Epithelial cell of prostate (primary cell): ENCODE measurements around the gene DNAH11.

Experiments
- DNase-seq: peaks from one replicate; pipeline ENCODE4 v3.0.0-alpha.2; 2011; ENCODE audit warnings: low read depth, low spot score
- H3K27ac ChIP-seq: fragments of 450-650 bp; 2 replicates; pipeline ENCODE4 v1.5.1; 2017; ENCODE audit warnings: mild to moderate bottlenecking

DNAH11 gene

DNA sequence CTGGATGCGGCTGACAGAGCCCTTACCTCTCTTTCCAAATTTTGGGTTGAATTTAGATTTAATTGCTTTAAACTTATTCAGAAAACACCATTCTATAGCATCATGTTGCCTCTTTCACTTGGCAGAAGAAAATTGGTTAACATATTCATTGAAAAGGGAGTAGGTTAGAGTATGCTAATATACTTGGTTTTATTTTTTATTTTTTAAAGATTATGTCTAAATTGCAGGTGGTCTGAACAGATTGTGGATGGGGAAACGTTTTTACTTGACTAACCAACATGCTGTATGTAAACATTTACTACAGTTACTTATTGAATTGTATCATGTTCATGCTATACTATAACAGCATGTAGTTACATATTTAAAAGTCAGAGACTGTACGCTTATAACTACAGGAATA is 65.6 kb downstream of the DNAH11 start:
- no peak for DNase-seq
- no peak overlapping the region for H3K27ac ChIP-seq

DNA sequence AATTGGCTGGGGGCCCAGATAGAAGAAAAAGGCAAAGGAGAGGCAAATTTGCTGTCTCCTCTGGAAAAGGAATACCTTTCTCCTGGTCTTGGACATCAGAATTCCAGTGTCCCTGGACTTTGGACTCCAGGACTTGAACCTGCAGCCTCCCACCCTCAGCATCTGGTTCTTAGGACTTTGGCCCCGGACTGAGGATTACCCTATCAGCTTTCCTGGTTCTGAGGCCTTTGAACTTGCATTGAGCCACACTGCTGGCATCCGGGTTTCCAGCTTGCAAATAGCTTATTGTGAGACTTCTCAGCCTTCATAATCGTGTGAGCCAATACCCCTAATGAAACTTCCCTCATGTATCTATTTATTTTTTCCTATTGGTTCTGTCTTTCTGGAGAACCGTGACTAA is 68.3 kb downstream of the DNAH11 start:
- DNase-seq, result no peak
- no peak overlapping the region for H3K27ac ChIP-seq

DNA sequence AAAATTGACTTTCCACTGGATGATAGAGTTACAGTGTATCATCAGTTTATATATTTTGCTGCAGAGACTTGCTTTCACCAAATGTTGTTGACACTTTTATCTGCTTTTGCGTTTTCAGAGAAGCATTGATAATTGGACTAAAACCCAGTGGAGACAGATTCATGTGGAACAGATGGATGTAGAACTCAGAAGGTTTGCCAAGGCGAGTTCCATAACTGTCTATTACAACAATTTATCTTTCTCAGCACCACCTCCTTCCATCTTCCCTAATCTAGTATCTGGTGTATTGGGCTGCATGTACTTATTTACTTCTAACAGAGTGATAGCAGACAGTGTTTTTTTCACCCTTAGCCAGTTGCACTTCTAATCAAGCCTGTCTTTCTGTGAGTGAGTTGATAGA is 73.3 kb downstream of the DNAH11 start:
- DNase-seq, result no peak
- no peak overlapping the region for H3K27ac ChIP-seq

DNA sequence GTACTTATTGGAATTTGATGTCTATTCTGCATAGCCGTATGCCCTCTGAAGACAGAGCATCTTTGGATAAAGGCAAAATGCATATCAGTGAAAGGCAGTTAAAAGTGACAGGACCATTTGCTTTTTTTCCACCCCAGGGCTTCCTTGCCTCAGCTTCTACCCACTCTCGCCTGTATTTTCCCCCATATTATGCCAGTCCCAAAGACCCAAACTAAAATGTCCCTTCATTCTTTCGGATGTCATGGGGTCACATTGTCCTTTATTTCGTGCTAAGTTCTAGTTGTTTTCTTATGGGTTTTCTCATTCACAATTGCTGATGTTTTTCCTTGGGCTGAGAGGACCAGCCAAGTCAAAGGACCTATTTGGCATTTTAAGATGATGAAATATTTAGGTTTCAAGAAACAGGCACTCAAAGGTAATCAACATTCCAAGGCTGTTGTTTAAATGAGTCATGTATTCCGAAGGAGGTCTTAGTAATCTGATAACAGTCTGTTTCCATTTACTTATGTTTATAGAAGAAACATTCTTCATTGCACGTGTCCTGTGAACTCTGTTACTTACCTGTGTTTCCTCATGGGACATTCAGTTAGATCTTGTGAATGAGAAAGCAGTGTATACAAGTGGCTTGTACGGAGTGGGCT is 74.1 kb downstream of the DNAH11 start:
- peak overlapping the region; percentile 47 for H3K27ac ChIP-seq
- DNase-seq, result peak; percentile 31

DNA sequence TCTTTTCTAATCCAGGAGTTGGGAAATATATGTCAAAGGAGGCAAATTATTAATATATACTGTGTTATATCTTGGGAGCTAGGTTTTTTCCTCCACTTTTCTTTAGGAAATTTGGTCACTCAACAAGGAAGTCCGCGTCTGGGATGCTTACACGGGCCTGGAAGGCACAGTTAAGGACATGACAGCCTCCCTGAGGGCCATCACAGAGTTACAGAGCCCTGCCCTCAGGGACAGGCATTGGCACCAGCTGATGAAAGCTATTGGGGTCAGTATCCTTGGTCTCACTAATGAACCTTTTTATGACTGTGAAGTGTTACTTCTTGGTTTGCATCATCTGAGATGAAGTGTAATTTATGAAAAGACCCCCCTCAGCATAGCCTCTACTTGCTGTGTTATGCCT is 74.7 kb downstream of the DNAH11 start:
- peak overlapping the region; percentile 47 for H3K27ac ChIP-seq
- no peak for DNase-seq

DNA sequence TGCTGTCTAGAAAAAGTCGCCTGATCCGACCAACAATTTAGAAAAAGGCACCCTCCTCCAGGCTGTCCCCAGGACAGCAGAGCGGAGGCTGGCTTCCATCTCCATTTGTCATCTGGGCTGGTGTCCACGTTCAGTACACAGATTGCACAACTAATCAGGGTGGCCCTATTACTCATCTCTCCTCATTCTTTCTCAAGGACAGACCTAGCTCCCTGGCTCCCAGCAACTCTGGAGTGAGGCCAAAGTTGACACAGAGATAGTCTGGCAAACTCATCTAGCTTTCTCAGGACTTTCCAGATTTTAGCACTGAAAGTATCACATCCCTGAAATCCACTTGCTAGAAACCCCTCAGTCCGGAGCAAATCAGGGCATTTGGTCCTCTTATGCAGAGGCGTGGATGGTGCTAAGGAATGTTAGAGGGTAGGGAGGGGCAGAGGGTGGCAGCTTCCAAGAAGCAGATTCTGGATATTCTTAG is 75.1 kb downstream of the DNAH11 start:
- H3K27ac ChIP-seq, result peak overlapping the region; percentile 47
- peak; percentile 55 for DNase-seq

DNA sequence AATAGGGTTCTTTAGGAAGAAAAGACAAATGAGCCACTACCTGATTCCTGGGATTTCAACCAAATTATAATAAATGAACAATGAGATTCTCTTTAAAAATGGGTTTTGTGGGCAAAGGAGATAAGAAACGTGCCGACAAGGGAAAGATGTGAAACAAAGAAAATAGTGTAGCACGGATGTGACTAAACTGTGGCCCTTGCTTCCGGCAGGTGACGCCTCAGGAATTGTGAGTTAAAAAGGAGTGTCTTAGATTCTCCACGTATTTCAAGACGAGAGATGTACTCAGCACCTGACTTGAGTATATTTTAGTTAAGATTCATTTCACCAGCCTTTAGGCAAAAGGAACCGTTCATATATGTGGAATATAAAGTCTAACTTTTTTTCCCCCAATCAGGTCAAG is 75.9 kb downstream of the DNAH11 start:
- DNase-seq, result no peak
- no peak overlapping the region for H3K27ac ChIP-seq

DNA sequence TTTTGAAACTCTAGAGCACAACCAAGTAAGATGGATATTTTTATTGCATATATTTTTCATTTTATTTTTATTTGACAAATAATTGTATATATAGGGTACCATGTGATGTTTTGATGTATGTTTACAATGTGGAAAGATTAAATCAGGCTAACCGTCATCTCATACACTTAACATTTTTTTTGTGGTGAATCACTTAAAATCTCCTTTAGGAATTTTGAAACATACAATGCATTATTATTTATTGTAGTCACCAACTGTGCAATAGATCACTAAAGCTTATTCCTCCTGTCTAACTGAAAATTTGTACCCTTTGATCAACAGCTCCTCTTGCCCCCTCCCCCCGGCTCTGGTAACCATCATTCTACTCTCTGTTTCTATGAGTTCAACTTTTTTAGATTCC is 77.2 kb downstream of the DNAH11 start:
- no peak overlapping the region for H3K27ac ChIP-seq
- no peak for DNase-seq

DNA sequence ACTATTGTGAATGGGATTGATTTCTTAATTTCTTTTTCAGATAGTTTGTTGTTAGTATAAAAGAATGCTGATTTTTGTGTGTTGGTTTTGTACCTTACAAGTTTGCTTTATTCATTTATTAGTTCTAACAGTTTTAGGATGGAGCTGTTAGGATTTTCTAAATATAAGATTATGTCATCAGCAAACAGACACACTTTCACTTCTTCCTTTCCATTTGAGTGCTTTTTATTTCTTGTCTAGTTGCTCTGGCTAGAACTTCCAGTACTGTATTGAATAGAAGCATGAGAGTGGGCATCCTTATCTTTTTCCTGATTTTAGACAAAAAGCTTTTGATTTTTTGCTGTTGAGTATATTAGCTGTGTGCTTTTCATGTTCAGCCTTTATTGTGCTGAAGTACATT is 81.5 kb downstream of the DNAH11 start:
- H3K27ac ChIP-seq, result no peak overlapping the region
- no peak for DNase-seq

DNA sequence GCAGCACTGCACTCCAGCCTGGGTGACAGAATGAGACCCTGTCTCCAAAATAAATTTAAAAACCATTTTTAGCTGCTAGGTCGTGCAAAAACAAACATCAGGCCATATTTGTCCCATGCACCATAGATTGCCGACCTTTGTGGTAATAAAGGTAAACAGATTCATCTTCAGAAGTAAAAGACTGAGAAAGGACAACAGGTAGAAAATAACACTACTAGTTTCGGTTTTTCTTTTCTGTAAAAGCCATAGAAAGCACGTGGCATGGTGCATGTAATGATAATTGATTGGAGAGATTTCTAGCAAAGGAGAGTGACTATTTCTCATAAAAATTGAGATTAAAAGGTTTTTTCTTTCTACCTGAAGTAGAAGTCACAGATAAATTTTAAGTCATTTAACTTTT is 93.9 kb downstream of the DNAH11 start:
- no peak for DNase-seq
- H3K27ac ChIP-seq, result no peak overlapping the region

DNA sequence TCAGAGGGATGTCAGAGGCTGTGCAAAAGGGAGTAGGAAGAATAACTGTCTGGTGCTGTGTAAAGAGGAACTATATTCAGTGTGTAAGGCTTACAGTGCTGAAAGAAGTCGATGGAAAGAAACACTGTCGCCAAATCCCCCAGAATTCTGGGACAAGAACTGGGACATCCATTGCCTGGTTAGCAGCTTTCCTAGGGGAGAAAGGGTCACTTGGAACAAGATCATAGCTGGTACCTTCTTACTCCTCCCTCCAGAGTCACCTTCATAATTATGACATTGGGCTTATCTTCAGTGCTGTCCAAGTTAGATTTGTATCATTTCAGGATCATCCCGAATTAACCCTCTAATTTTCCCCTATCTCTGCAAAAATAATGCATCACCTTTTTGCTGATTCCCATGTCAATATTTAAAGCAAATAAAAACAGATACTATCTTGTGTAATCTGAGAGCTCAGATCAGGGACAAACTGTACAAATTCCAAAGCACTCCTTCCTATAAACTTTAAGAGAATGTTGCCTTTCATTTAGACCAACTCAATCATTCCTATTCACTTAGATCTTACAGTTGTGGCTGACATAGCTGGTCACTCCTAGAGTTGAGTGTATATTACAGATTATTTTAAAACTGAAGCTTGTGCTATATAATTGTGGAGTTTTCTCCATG is 96.5 kb downstream of the DNAH11 start:
- no peak overlapping the region for H3K27ac ChIP-seq
- DNase-seq, result no peak

DNA sequence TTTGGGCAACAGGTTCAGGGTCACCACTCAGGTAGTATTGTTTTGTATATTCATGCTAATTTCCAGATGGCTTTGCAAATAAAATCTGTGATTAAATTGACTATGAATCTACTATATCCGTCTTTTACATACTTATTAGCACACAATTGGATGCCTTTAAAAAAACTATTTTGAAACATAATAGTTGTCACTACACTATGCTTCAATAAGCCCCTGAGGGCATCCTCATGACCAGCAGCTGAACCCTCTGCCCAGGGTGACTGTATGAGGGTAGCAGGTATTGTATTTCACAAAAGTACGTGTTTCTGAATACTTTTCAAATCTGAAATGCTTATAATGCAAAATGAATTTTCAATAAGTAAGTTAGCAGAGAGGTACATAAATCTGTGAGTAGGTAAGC is 97.3 kb downstream of the DNAH11 start:
- H3K27ac ChIP-seq, result no peak overlapping the region
- no peak for DNase-seq

DNA sequence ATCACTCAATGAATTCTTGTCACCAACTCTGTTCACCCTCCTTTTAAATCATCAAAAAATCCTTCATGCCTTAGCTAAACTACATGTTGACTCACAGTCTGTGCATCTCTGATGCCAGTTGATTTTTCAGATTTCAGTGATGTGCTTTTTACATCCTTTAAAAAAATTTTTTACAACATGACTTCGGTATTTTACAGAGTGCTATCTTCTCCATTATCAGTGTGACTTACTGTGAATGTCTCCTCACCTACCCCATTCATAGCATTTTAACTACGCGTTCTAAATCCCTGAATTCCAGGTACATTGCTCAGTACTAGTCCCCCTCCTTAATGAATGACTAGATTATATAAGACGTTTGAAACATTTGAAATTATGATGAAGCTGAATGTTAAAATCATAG is 98.7 kb downstream of the DNAH11 start:
- H3K27ac ChIP-seq, result no peak overlapping the region
- no peak for DNase-seq

DNA sequence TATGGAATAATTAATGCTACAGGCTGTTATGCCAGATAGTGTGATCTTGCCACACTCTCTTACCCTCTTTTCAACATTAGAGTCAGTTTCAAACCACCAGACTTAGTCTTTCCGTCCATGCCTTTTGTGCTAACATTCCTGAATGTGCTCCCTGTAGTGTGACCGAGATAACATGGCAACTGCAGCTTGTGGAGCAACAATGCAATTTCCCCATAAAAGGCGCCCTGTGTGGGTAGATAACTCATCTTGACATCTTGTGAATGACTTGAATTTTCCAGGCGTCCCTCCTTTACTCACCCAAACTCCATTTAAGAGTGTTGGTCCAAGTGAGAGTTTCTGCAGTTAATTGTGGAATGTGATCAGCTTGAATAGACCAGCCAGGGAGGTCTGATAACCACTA is 99.6 kb downstream of the DNAH11 start:
- H3K27ac ChIP-seq, result no peak overlapping the region
- no peak for DNase-seq

DNA sequence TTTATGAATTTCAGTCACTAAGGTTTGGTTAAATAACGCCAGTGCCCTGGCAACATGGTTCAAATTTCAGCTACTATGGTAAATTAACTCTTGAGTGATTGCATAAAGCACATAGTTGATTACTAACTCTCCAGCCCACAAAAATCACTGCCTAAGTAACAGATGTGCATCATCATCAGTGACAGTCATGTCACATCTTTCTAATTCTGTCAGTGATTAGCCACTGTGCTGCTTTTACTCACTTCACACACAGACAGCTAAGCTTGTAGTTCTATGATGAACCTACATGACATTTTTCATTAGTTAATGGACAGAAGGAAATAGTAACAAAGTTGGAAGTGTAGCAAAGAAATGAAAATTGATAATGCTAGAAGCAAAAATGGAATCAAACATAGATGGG is 108.9 kb downstream of the DNAH11 start:
- H3K27ac ChIP-seq, result no peak overlapping the region
- no peak for DNase-seq

DNA sequence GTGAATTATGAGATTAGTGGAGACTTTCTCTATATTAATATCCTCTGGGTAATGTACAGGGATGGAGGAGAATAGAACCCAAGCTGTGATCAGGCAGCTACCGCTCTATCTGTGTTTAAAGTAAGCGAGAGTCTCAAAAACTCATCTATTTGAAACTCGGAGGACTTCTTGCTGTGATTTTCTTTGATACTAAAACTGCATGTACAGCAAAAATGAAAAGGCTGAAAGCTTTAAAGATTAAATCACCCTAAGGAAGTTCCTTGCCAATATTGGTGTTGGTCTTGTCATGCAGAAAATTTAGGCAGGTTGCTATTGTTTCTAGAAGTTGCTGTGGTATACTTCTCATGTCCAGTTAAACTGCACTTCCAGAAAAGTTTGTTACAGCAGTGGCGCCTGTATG is 110.8 kb downstream of the DNAH11 start:
- no peak overlapping the region for H3K27ac ChIP-seq
- no peak for DNase-seq

DNA sequence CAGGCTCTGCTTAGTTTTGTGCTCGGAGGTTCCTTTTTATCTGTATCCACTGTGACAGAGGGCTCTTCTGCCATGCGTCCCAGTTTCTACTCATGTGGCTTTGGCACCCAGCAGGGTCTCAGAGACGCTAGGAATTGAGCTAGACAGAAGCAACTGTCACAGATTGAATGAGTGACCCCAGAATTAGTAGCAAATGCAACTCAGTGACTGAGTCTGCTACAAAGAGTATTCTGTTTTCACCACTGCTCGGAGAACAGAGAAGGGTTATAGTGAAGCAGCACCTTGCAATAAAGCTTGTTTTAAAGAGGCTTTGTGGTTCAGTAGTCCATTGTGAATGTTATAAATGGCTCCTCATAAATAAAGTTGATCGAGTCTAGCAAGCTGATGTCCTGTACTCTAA is 113.2 kb downstream of the DNAH11 start:
- H3K27ac ChIP-seq, result no peak overlapping the region
- no peak for DNase-seq

DNA sequence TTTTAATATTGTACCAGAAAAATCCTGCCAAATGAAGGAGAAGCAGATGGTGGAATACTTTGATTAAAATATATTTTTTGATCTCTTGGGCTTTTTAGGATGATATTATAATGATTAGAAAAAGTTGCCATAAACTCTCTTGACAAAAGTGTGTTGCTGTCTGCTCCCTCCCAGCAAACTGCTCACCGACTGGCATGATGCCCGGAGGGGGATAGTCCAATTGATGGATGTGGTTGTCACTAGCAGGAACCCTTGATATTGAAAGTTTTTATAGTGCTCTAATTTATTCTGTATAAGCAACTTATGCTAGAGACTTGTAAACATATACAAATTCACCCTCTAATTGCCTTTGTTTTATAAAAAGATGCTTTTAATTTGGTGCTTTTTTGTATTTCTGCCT is 114.0 kb downstream of the DNAH11 start:
- no peak for DNase-seq
- H3K27ac ChIP-seq, result no peak overlapping the region

DNA sequence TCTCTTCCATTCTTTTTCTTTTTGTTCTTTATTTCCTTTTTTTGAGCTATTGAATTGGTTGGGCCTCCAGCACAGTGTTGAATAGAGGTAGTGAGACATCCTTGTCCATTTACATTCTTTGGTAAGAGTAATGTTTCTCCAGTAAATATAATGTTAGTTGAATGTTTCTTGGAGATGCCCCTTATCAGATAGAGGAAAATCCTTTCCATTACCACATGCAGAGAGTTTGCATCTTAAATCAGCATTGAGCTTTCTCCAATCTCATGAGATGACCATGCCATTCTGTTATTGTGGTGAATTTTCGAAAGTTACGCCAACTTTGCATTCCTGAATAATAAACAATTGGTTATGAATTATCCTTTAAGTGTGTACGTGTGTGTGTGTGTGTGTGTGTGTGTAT is 127.7 kb downstream of the DNAH11 start:
- DNase-seq, result no peak
- no peak overlapping the region for H3K27ac ChIP-seq

DNA sequence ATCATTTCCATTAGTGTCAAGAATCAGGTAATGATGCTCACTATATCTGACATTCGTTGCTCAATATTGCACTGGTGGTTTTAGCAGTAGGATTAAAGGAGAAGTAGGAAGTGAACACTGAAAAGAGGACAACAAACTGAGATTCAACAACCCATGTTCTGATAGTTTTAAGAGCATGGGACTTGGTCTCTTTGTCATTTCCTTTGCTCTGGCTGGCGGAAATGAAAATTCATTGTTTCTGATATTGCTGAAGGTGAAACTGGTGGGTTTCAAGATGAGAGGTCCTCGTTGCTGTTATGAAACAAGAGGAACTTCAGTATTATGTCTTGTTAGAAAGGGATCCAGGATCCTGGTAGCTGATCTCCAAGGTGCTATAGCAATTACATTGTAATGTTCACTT is 129.0 kb downstream of the DNAH11 start:
- H3K27ac ChIP-seq, result no peak overlapping the region
- no peak for DNase-seq

DNA sequence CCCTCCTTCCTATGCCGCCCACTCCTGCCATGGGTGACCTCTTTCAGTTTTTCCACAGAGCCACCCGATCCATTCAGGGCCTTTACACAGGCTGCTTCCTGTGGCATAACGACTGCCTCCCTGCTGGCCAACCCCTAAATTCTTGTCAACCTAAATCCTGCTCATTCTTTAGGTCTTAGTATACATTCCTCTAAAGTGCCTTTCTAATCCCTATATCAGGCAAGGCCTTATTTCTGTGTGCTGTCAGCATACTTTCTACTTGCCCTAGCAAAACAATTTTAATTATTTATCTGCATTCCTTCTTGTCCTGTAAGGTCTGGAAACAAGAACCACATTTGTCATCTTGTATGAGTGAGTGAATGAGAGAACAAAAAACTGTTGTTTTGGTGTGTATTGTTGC is 132.4 kb downstream of the DNAH11 start:
- DNase-seq, result no peak
- H3K27ac ChIP-seq, result no peak overlapping the region

DNA sequence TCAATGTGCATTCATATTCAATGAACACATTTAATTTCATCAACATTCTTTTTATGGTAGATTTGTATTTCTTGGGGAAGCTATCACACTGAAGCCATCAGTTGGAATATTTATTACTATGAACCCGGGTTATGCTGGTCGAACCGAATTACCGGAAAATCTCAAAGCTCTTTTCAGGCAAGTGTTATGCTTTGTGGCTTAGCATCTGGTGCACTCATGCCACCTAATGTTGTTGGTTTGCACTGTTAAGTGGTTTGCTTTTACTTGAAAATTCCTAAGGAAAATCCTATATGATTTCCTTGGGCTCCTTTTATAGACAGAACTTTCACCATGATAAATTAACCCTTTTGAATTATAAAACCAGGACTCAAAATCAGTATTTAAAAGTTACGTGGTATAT is 147.9 kb downstream of the DNAH11 start:
- H3K27ac ChIP-seq, result no peak overlapping the region

More for the DNA sequence above, 147.9 kb downstream of the DNAH11 start:
- no peak for DNase-seq
